Measurements from ENCODE around the gene GRAP2. TPM values are rescaled to one million over a fixed set of nuclear protein-coding genes. Genes with fewer than 3 reads are reported as not detected.

Gene GRAP2
- total and polyA plus RNA-seq, 10 of the 15 experiments (the other 5 are each of a cell fraction or from before 2014, with no cell fraction given), result 3.3 to 79.1 (median 59.6) TPM

- ChIA-PET CTCF (interaction anchor here (0.7 kb wide), 1 partner anchor 15 kb away, joined by 3 read pairs; no protein-coding TSS in a partner anchor), RAD21 (ENCODE audit: unreplicated experiment) (no interaction called here), SMC1A (ENCODE audit: uncharacterized antibody, unreplicated experiment) (no interaction called here), POLR2A (no interaction called here)
- Histone ChIP-seq H3K36me3 (ENCODE audit: control insufficient read depth in 2 of 2, insufficient read depth in 2 of 2, low read length in 1 of 2) (no peaks in the 10 kb centered on the region; a peak in 1 of 4 replicates), H3K9ac (ENCODE audit: control insufficient read depth, insufficient read depth, low read length) (no peak overlapping the region), H3K79me2 (ENCODE audit: control insufficient read depth, insufficient read depth, low read length) (no peaks in the 10 kb centered on the region), H3K4me2 (ENCODE audit: control insufficient read depth, insufficient read depth) (no peak overlapping the region), H3K4me3 (no peak overlapping the region), H3K9me3 (replicated peaks; ENCODE audit: control insufficient read depth, insufficient read depth, low read length) (no peaks in the 10 kb centered on the region), H3K27me3 (replicated peaks in 1 of 2; ENCODE audit: control insufficient read depth in 2 of 2, insufficient read depth in 2 of 2, low read length in 1 of 2) (no peaks in the 10 kb centered on the region), H3K27ac (ENCODE audit: control insufficient read depth, insufficient read depth) (no peak overlapping the region), H3K4me1 (ENCODE audit: control insufficient read depth, insufficient read depth, low read length) (peaks cover 7% of the 10 kb centered on the region), H2AFZ (ENCODE audit: control insufficient read depth, low read depth, low read length) (no peak overlapping the region), H4K20me1 (ENCODE audit: control insufficient read depth, insufficient read depth) (no peaks in the 10 kb centered on the region)
- BruUV-seq (replicated peaks), result no TSS peak
- TF ChIP-seq POLR2A (IDR thresholded peaks at IDR 0.05; ENCODE audit: low read depth, low read length) (0 out of 2 replicates have a peak, but pooled peaks have one; percentile 15), SRF (IDR thresholded peaks at IDR 0.05; ENCODE audit: low read depth in 2 of 2, low read length in 2 of 2) (no peak)
- peak; percentile 17; the same call in 2 of the 3 replicates for ATAC-seq
- FAIRE-seq, result no peak
- intact Hi-C loops (cut with micrococcal nuclease; ENCODE audit: unreplicated experiment), result no loop called here
- DNase-seq (ENCODE audit: low read depth, low spot score), result no peak
- in situ Hi-C loops (cut with MboI), result no loop called here
- WGBS (ENCODE audit: insufficient coverage, insufficient replicate concordance, low lambda C conversion rate, missing lambda C conversion rate), result 34% methylated on average over 6 of the region's 6 CpGs
These were observed 79.7 kb downstream of the GRAP2 start for GRCh38 chr22:39980596-39980995.

GRCh38 chr22:39983346-39983745 lies 82.5 kb downstream of the GRAP2 start:
- Histone ChIP-seq H3K4me3 (no peak overlapping the region), H3K4me2 (ENCODE audit: control insufficient read depth, insufficient read depth) (no peak overlapping the region), H4K20me1 (ENCODE audit: control insufficient read depth, insufficient read depth) (no peaks in the 10 kb centered on the region), H3K36me3 (ENCODE audit: control insufficient read depth in 2 of 2, insufficient read depth in 2 of 2, low read length in 1 of 2) (no peaks in the 10 kb centered on the region), H3K79me2 (ENCODE audit: control insufficient read depth, insufficient read depth, low read length) (no peaks in the 10 kb centered on the region), H3K4me1 (ENCODE audit: control insufficient read depth, insufficient read depth, low read length) (peaks cover 11% of the 10 kb centered on the region), H3K27ac (ENCODE audit: control insufficient read depth, insufficient read depth) (no peak overlapping the region), H3K9ac (ENCODE audit: control insufficient read depth, insufficient read depth, low read length) (no peak overlapping the region), H2AFZ (ENCODE audit: control insufficient read depth, low read depth, low read length) (no peak overlapping the region), H3K27me3 (replicated peaks in 1 of 2; ENCODE audit: control insufficient read depth in 2 of 2, insufficient read depth in 2 of 2, low read length in 1 of 2) (no peaks in the 10 kb centered on the region), H3K9me3 (replicated peaks; ENCODE audit: control insufficient read depth, insufficient read depth, low read length) (no peaks in the 10 kb centered on the region)
- TF ChIP-seq RB1 (IDR thresholded peaks at IDR 0.05; ENCODE audit: borderline replicate concordance) (no peak), BCL11A (IDR thresholded peaks at IDR 0.05; ENCODE audit: low read depth, low read length) (no peak), SMAD1 (IDR thresholded peaks at IDR 0.05; ENCODE audit: low read depth, partially characterized antibody) (no peak), TCF3 (IDR thresholded peaks at IDR 0.05; ENCODE audit: borderline replicate concordance, insufficient read depth, low read depth, low read length) (no peak), YY1 (IDR thresholded peaks at IDR 0.05; ENCODE audit: low read depth, low read length) (no peak), BACH1 (IDR thresholded peaks at IDR 0.05; ENCODE audit: borderline replicate concordance) (no peak), SRF (IDR thresholded peaks at IDR 0.05; ENCODE audit: low read depth in 2 of 2, low read length in 2 of 2) (no peak), CBX5 (IDR thresholded peaks at IDR 0.05; ENCODE audit: low read depth) (no peak), MTA2 (IDR thresholded peaks at IDR 0.05; ENCODE audit: low read depth) (no peak), SKIL (IDR thresholded peaks at IDR 0.05; ENCODE audit: low read depth, poor library complexity, severe bottlenecking) (no peak)
- ChIA-PET RAD21 (ENCODE audit: unreplicated experiment) (no interaction called here), CTCF (interaction anchor here (0.7 to 1.3 kb wide), 2 partner anchors 42 to 814 kb away, joined by 3 read pairs; no protein-coding TSS in a partner anchor), POLR2A (interaction anchor here (0.7 kb wide), 1 partner anchor 434 kb away, joined by 3 read pairs; no protein-coding TSS in a partner anchor), SMC1A (ENCODE audit: uncharacterized antibody, unreplicated experiment) (no interaction called here)
- no TSS peak for BruUV-seq (replicated peaks)
- FAIRE-seq (no peak), DNase-seq (ENCODE audit: low read depth, low spot score) (no peak), ATAC-seq (no peak; the same call in 2 of the 3 replicates)
- WGBS (ENCODE audit: insufficient coverage, insufficient replicate concordance, low lambda C conversion rate, missing lambda C conversion rate), result 43% methylated on average over 4 of the region's 4 CpGs
- in situ Hi-C loops (cut with MboI), result no loop called here
- intact Hi-C loops (cut with micrococcal nuclease; ENCODE audit: unreplicated experiment), result no loop called here
